Activated CD4-positive, alpha-beta T cell treated with anti-CD3 and anti-CD28 coated beads for 48 hours (primary cell): ENCODE data around the gene SGCE.

Source experiments
- DNase-seq: peaks from one replicate; pipeline ENCODE4 v3.0.0-alpha.2; 2020

The SGCE gene

GRCh38 chr7:94561841-94562514 lies 94.0 kb downstream of the SGCE start:
- DNase-seq = no peak

GRCh38 chr7:94559972-94560371 lies 96.0 kb downstream of the SGCE start:
- DNase-seq = no peak

- DNase-seq = no peak
These were observed 98.7 kb downstream of the SGCE start for GRCh38 chr7:94557215-94557614.

GRCh38 chr7:94556028-94556427 lies 99.9 kb downstream of the SGCE start:
- DNase-seq = no peak

GRCh38 chr7:94547126-94547525 lies 108.8 kb downstream of the SGCE start:
- no peak for DNase-seq

GRCh38 chr7:94540428-94540827 lies 115.5 kb downstream of the SGCE start:
- no peak for DNase-seq
